GM21529 (cell line): Measurements from ENCODE around the gene CHRNA10.

Experiments used
- ATAC-seq: cut with Tn5 transposase; IDR thresholded peaks from one replicate; pipeline ENCODE4 v1.9.1; 2021; ENCODE audit not compliant: unreplicated experiment

CHRNA10 gene

GRCh38 chr11:3637201-3637600 lies 34.0 kb downstream of the CHRNA10 start:
- no peak for ATAC-seq

GRCh38 chr11:3635641-3636375 lies 35.4 kb downstream of the CHRNA10 start:
- ATAC-seq = no peak

- no peak for ATAC-seq
Observed at GRCh38 chr11:3632070-3632660, 39.0 kb downstream of the CHRNA10 start.

GRCh38 chr11:3631331-3631730 lies 39.9 kb downstream of the CHRNA10 start:
- no peak for ATAC-seq

- ATAC-seq = no peak
Observed at GRCh38 chr11:3627291-3627690, 43.9 kb downstream of the CHRNA10 start.

GRCh38 chr11:3626250-3626960 lies 44.8 kb downstream of the CHRNA10 start:
- ATAC-seq = no peak

- ATAC-seq = no peak
Observed at GRCh38 chr11:3623767-3624458, 47.3 kb downstream of the CHRNA10 start.

- no peak for ATAC-seq
Observed at GRCh38 chr11:3623121-3623520, 48.1 kb downstream of the CHRNA10 start.

- ATAC-seq = no peak
Observed at GRCh38 chr11:3622521-3622920, 48.7 kb downstream of the CHRNA10 start.

GRCh38 chr11:3617990-3618389 lies 53.2 kb downstream of the CHRNA10 start:
- no peak for ATAC-seq

GRCh38 chr11:3616721-3617460 lies 54.3 kb downstream of the CHRNA10 start:
- ATAC-seq = no peak

- ATAC-seq = no peak
Observed at GRCh38 chr11:3615998-3616397, 55.2 kb downstream of the CHRNA10 start.
